Measurements from ENCODE around the gene RRAGD. TPM values are rescaled to one million over a fixed set of nuclear protein-coding genes. Genes with fewer than 3 reads are reported as not detected.

Gene RRAGD
- total RNA-seq, 1 donor from 2014 or later: 3.4 TPM

DNA sequence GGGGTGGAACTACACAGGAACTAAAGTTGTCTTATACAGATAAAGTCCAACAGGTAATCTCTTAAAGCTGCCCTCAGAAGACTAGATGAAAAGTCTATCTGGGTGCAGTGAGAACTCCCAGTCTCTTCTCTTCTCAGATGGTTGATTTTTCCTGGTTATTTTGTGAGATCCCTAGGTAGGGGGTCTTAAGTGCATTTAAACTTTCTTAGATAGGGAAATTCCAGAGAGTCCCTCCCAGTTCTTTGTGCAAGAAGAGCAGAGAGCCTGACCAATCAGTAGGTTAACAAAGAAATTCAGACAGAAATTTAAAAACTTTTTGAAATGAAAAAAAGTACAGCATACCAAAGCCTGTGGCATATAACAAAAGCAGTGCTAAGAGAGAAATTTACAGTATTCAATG is 95.0 kb downstream of the RRAGD start:
- TF ChIP-seq, protein P1, sequence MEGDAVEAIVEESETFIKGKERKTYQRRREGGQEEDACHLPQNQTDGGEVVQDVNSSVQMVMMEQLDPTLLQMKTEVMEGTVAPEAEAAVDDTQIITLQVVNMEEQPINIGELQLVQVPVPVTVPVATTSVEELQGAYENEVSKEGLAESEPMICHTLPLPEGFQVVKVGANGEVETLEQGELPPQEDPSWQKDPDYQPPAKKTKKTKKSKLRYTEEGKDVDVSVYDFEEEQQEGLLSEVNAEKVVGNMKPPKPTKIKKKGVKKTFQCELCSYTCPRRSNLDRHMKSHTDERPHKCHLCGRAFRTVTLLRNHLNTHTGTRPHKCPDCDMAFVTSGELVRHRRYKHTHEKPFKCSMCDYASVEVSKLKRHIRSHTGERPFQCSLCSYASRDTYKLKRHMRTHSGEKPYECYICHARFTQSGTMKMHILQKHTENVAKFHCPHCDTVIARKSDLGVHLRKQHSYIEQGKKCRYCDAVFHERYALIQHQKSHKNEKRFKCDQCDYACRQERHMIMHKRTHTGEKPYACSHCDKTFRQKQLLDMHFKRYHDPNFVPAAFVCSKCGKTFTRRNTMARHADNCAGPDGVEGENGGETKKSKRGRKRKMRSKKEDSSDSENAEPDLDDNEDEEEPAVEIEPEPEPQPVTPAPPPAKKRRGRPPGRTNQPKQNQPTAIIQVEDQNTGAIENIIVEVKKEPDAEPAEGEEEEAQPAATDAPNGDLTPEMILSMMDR (IDR thresholded peaks at IDR 0.05; ENCODE audit: insufficient read depth, low read length, severe bottlenecking): no peak
- FAIRE-seq (no peak), DNase-seq (ENCODE audit: low read depth) (no peak)
- H3K4me3 ChIP-seq (ENCODE audit: low read depth, low read length): no peak overlapping the region
- no peaks in the 10 kb centered on the region for H3K36me3 ChIP-seq (ENCODE audit: control insufficient read depth, insufficient read depth, low read length)
- H3K27me3 ChIP-seq (ENCODE audit: control insufficient read depth, insufficient read depth, low read length): no peaks in the 10 kb centered on the region

DNA sequence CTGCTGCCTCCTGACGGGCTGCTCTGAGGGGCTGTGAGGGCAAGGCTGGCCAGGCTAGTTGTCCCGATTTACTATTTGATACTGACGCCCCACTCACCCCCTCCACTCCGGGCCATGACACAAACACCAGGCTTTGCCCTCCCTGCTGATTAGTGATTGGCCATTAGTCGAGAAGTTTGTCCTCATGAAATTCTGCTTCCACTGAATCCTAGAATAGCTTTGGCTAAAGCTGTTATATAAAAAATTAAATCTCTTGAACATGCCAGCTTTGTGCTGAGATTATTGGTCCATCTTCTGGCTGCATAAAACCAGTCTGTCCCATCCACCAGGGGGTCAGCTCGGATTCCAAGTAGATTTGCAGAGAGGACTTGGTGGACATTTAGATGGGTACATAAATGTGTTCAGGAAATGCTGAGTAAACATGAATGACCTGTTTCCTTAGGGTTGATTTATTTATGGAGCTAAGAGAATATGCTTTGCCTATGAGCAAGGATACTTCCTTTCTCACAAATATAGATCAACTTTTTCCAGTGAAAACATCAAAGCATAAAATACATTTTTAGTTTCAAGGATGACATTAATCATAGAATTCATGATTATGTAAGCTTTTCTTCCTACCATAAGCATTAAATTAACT is 96.7 kb downstream of the RRAGD start, which contains the start of gene GABRR2:
Gene GABRR2 (minus strand): TSS at position 51 of the 637 bp plus-strand sequence. CDS start 134 bp downstream, outside the sequence.
- no peak for FAIRE-seq

DNA sequence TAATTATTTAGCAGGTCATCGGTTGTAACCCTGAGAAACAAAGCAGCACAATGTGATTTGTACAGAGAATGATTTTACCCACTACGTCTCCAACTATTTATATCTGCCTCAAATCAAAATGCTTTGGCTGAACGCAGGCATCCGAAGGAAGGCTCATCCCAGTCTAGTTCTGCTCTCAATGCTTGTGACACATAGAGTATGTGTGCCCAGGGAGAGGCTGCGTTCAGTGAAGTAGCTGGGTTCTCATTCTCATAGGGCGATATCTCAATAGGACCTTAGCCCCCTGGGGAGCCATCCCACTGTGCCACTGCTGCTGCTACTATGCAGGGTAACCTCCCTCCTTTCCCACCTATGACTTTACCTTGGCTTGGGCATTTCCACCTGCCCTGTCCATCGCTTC is 97.4 kb downstream of the RRAGD start:
- Histone ChIP-seq H3K4me3 (ENCODE audit: low read depth, low read length) (no peak overlapping the region), H3K27me3 (ENCODE audit: control insufficient read depth, insufficient read depth, low read length) (no peaks in the 10 kb centered on the region), H3K36me3 (ENCODE audit: control insufficient read depth, insufficient read depth, low read length) (no peaks in the 10 kb centered on the region)
- no peak for DNase-seq (ENCODE audit: low read depth)
- TF ChIP-seq, protein P1 (IDR thresholded peaks at IDR 0.05; ENCODE audit: insufficient read depth, low read length, severe bottlenecking): no peak
- FAIRE-seq: no peak

More for the DNA sequence above, 96.7 kb downstream of the RRAGD start, which contains the start of gene GABRR2:
- Histone ChIP-seq H3K36me3 (ENCODE audit: control insufficient read depth, insufficient read depth, low read length) (no peaks in the 10 kb centered on the region), H3K27me3 (ENCODE audit: control insufficient read depth, insufficient read depth, low read length) (no peaks in the 10 kb centered on the region), H3K4me3 (ENCODE audit: low read depth, low read length) (no peak within 1 kb of the TSS)
- TF ChIP-seq, protein P1 (IDR thresholded peaks at IDR 0.05; ENCODE audit: insufficient read depth, low read length, severe bottlenecking): no peak
- DNase-seq (ENCODE audit: low read depth): no peak

Other genes with a start within 250 kb of the RRAGD start
- gene GABRR1, start 194.9 kb downstream of the RRAGD start, total RNA-seq: not detected in 2 replicates
- under 0.01 and 0.26 TPM in 2 replicates for gene GABRR2, start 97.0 kb downstream of the RRAGD start, total RNA-seq
- gene UBE2J1, start 59.6 kb downstream of the RRAGD start, total RNA-seq: 20.5 and 28.4 TPM in 2 replicates
- 6.1 and 9.5 TPM in 2 replicates for gene ANKRD6, start 20.9 kb upstream of the RRAGD start, total RNA-seq
- gene LYRM2, start 226.5 kb upstream of the RRAGD start, total RNA-seq: 9.7 and 14.6 TPM in 2 replicates